Left ventricle myocardium inferior (tissue), 1 donor: ENCODE results near the gene SEPTIN10. TPM values are rescaled to one million over a fixed set of nuclear protein-coding genes. Genes with fewer than 3 reads are reported as not detected.

Experiments
- DNase-seq: peaks from one replicate; pipeline ENCODE4 v3.0.0-alpha.2; 2020
- H3K27ac ChIP-seq: fragments of 200-600 bp; replicated peaks from 2 replicates; pipeline ENCODE4 v1.8.0; 2021
- H3K27me3 ChIP-seq: fragments of 200-600 bp; 2 replicates; pipeline ENCODE4 v1.8.0; 2021; ENCODE audit warnings: low read depth
- H3K36me3 ChIP-seq: fragments of 200-600 bp; 2 replicates; pipeline ENCODE4 v1.8.0; 2021
- H3K4me1 ChIP-seq: fragments of 200-600 bp; 2 replicates; pipeline ENCODE4 v1.8.0; 2021
- H3K4me3 ChIP-seq: fragments of 200-600 bp; 2 replicates; pipeline ENCODE4 v1.8.0; 2021; ENCODE audit warnings: mild to moderate bottlenecking, moderate library complexity
- H3K9me3 ChIP-seq: fragments of 200-600 bp; replicated peaks from 2 replicates; pipeline ENCODE4 v1.8.0; 2021
- intact Hi-C: fragments of 100-400 bp; cut with micrococcal nuclease; formaldehyde crosslinking; loops from one replicate; pipeline ENCODE4 v1.11.0; 2022
- total RNA-seq: library from RNA; stranded (reverse); fragmentation: NEBNext Ultra II Directional; extraction: Animal tissue kit (Norgen Biotek cat#: 25700); gene quantifications from one replicate; pipeline ENCODE4 v1.2.1, GENCODE V29; 2021
- TF ChIP-seq, protein P1 (sequence below): fragments of 200-600 bp; IDR thresholded peaks from 2 replicates; pipeline ENCODE4 v1.8.0; 2021; ENCODE audit warnings: antibody characterized with exemption, mild to moderate bottlenecking, borderline replicate concordance
- donor health status: DM: no; HTN: yes; CAD: no; lungs with severe emphysema.

Gene SEPTIN10
- total RNA-seq, 1 donor from 2014 or later, result 55.4 TPM

DNA sequence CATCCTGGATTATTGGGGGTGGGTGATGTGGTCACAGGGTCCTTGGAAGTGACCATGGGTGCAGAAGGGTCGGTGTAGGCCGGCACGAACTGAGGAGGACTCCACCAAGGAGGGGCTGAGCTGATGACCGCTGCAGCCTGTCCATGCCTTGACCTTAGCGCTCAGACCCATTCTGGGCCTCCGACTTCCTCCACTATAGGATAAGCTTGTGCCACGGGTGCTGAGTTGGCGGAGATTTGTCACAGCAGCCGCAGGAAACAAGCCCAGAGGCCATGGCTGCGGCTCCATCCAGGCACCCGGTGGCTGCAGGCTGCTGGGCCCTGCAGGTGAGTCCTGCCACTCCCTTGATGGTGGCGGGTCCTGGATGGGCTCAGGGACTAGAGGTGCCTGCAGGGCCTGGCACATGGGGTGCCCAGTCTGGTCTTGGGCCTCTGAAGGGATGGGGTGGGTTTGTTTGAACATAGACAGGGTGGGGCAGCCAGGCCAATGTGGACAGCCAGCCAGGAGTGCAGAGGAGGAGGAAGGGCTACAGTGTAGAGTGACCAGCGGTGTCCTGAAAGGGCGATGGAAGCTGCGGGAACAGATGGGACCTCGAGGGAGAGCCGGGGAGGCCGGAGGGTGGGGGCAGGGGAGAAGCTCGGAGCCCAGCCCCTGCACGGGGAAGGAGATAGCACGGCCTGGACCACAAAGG is 84.8 kb downstream of the SEPTIN10 start:
- H3K27me3 ChIP-seq, result peaks cover under 1% of the 10 kb centered on the region
- H3K4me3 ChIP-seq, result no peak overlapping the region
- no peaks in the 10 kb centered on the region for H3K9me3 ChIP-seq
- peaks cover 22% of the 10 kb centered on the region for H3K4me1 ChIP-seq
- peak overlapping the region; percentile 36 for H3K27ac ChIP-seq
- H3K36me3 ChIP-seq, result no peaks in the 10 kb centered on the region
- TF ChIP-seq, protein P1, sequence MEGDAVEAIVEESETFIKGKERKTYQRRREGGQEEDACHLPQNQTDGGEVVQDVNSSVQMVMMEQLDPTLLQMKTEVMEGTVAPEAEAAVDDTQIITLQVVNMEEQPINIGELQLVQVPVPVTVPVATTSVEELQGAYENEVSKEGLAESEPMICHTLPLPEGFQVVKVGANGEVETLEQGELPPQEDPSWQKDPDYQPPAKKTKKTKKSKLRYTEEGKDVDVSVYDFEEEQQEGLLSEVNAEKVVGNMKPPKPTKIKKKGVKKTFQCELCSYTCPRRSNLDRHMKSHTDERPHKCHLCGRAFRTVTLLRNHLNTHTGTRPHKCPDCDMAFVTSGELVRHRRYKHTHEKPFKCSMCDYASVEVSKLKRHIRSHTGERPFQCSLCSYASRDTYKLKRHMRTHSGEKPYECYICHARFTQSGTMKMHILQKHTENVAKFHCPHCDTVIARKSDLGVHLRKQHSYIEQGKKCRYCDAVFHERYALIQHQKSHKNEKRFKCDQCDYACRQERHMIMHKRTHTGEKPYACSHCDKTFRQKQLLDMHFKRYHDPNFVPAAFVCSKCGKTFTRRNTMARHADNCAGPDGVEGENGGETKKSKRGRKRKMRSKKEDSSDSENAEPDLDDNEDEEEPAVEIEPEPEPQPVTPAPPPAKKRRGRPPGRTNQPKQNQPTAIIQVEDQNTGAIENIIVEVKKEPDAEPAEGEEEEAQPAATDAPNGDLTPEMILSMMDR, result no peak
- intact Hi-C loops, result no loop called here
- DNase-seq, result no peak

DNA sequence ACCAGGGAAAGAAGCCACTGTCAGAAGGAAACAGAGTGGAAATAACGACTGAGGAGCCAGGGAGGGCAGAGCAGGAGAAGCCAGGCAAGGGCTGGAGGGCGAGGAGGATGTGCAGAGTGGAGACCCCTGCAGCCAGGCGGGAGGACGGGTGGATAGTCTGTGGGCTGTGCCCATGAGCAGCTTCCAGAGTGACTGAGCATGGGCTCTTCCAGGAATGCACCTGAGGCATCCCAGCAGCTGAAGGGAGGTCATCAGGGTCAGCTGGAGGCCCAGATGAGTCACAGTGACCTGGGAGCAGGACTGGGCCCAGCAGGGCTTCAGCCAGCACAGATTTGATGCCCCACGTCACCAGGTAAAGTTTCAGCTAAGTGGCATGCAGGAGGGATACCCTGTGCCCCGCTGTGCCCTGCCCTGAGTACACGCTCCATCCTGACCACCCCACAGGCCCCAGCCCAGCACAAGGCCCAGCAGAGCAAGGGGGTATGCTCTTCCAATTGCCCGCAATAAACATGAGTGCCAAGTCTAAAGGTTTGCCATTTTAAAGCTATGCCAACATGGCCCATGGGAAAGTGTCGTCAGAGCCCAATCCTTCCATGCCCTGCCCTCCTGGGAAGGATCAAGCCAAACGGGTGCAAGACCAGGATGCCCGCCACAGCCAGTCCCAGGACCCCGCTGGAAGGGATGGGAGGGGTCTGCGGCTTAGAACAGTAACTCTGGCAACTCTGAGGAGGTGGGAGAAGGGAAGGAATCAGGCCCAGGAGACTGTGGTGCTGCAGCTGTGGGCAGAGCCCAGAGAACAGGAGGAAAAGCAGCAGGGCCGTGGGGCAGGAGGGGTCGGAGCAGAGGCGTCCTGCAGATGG is 85.7 kb downstream of the SEPTIN10 start:
- no peak for DNase-seq
- Histone ChIP-seq H3K9me3 (no peaks in the 10 kb centered on the region), H3K4me3 (no peak overlapping the region), H3K4me1 (peaks cover 22% of the 10 kb centered on the region), H3K27me3 (peaks cover 9% of the 10 kb centered on the region), H3K36me3 (no peaks in the 10 kb centered on the region), H3K27ac (no peak overlapping the region)
- intact Hi-C loops, result no loop called here
- TF ChIP-seq, protein P1, result no peak

DNA sequence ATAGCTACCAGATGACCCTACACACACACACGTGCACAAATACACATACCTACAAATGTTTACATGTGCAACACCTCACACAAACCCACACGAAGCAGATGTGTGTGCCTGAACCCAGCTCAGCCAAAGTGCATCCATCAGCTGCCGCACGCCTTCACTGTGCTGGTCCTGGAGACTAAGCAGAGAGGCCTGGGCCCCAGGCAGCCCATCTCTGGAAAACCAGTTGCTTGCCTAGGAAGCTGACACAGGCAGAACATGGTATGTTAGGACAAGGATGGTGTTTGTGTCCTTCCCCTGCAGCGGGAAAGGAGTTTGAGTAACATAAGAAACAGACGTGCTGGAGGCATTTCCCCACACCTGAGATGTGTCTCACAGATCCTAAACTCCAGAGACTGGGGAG is 86.7 kb downstream of the SEPTIN10 start:
- H3K4me1 ChIP-seq, result peaks cover 22% of the 10 kb centered on the region
- no peak overlapping the region for H3K27ac ChIP-seq
- TF ChIP-seq, protein P1, result no peak
- peaks cover 10% of the 10 kb centered on the region for H3K27me3 ChIP-seq
- no peak overlapping the region for H3K4me3 ChIP-seq
- DNase-seq, result no peak
- no peaks in the 10 kb centered on the region for H3K9me3 ChIP-seq
- no peaks in the 10 kb centered on the region for H3K36me3 ChIP-seq
- intact Hi-C loops, result no loop called here

DNA sequence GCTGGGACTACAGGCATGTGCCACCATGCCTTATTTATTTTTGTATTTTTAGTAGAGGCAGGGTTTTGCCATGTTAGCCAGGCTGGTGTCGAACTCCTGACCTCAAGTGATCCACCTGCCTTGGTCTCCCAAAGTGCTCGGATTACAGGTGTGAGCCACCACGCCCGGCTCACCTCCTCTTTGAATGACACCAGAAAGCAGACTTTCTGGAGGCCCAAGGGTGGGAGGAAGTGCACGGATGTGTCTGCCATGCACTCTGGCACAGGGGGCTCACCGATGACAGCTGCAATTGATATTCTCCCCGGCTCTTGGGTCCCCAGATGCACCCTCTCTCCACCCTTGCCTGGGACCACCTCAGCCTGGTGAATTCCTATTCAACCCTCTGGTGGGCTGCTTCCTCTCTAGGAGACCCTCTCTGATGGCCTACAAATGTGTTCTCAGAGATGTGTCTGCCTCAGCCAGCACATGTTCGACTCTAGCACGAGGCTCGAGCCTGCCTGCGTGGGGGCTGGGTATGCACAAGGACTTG is 87.3 kb downstream of the SEPTIN10 start:
- Histone ChIP-seq H3K27ac (no peak overlapping the region), H3K36me3 (no peaks in the 10 kb centered on the region), H3K4me1 (peaks cover 22% of the 10 kb centered on the region), H3K9me3 (no peaks in the 10 kb centered on the region), H3K27me3 (peaks cover 14% of the 10 kb centered on the region), H3K4me3 (no peak overlapping the region)
- TF ChIP-seq, protein P1, result no peak
- DNase-seq, result no peak
- intact Hi-C loops, result no loop called here

DNA sequence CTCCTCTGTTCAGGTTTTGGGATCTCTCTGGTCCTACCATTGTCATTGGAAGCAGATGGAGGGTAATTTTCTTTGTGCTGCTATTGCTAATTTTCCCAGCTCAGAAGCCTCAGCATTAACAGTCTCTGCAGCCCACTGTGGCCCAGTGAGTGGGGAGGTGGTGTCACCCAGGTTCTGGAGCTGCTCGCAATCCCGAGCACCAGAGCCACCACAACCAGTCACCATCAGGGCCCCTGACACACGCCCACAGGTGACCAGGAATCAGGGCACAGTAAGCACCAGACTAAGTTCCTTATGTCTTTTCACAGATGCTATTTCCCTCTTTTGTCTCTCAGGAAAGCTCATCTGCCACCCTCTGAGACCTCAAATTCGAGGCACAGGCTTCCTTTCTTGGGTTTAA is 87.9 kb downstream of the SEPTIN10 start:
- no peaks in the 10 kb centered on the region for H3K9me3 ChIP-seq
- intact Hi-C loops, result no loop called here
- peaks cover 15% of the 10 kb centered on the region for H3K4me1 ChIP-seq
- H3K27me3 ChIP-seq, result peaks cover 16% of the 10 kb centered on the region
- no peak overlapping the region for H3K4me3 ChIP-seq
- TF ChIP-seq, protein P1, result no peak
- H3K27ac ChIP-seq, result no peak overlapping the region
- no peak for DNase-seq
- no peaks in the 10 kb centered on the region for H3K36me3 ChIP-seq
